Tibial artery (tissue), 4 donors: ENCODE measurements around the gene TGDS.

Source experiments
- DNase-seq, 2 donors: peaks; one replicate each; pipeline ENCODE4 v3.0.0-alpha.2; 2019
- H3K27ac ChIP-seq, 2 donors: fragments of 200-600 bp; sonication (generic) in 1 of 2; 1 replicate in 1 of 2; 2 replicates in 1 of 2; pipeline ENCODE4 v1.5.1; 2018 to 2019; ENCODE audit warnings: mild to moderate bottlenecking in 1 of 2
- H3K27me3 ChIP-seq, 2 donors: fragments of 200-600 bp; sonication (generic) in 1 of 2; one replicate each; pipeline versions ENCODE4 v1.5.1 to v1.6.0; 2016 to 2019
- H3K36me3 ChIP-seq, 3 donors: fragments of 200-600 bp; sonication (generic) in 2 of 3; one replicate each; pipeline ENCODE4 v1.5.1; 2016 to 2019; ENCODE audit warnings: mild to moderate bottlenecking in 2 of 3
- H3K4me1 ChIP-seq, 4 donors: fragments of 200-600 bp; sonication (generic) in 2 of 4; 1 replicate in 3 of 4; 2 replicates in 1 of 4; pipeline ENCODE4 v1.5.1; 2016 to 2019
- H3K4me3 ChIP-seq, 2 donors: fragments of 200-600 bp; sonication (generic) in 1 of 2; 1 replicate in 1 of 2; 2 replicates in 1 of 2; pipeline ENCODE4 v1.5.1; 2018 to 2019; ENCODE audit warnings: mild to moderate bottlenecking in 2 of 2
- H3K9me3 ChIP-seq, 3 donors: fragments of 200-600 bp; sonication (generic) in 1 of 3; one replicate each; pipeline ENCODE4 v1.5.1; 2016 to 2019
- CTCF ChIP-seq, 2 experiments: fragments of 200-600 bp in 1 of 2; fragments of 450-650 bp in 1 of 2; IDR thresholded peaks; one replicate each; pipeline ENCODE4 v1.5.1; 2017 to 2019; ENCODE audit warnings: antibody characterized with exemption in 2 of 2, mild to moderate bottlenecking in 1 of 2, moderate library complexity in 1 of 2
- intact Hi-C: fragments of 100-400 bp; cut with DNase I; formaldehyde crosslinking; loops from one replicate; pipeline ENCODE4 v1.15.0; 2023; ENCODE audit warnings: low total_unique reads

TGDS gene

GRCh38 chr13:94617389-94618000 is 21.5 kb upstream of the TGDS start:
- Histone ChIP-seq H3K27me3 (no peaks in the 10 kb centered on the region), H3K4me3 (no peak overlapping the region), H3K4me1 (no peaks in the 10 kb centered on the region), H3K27ac (no peak overlapping the region), H3K9me3 (no peaks in the 10 kb centered on the region), H3K36me3 (peaks cover under 1 to 20% (median 13%) of the 10 kb centered on the region in 3 donors)
- peak; percentile 56 to 66 for TF ChIP-seq CTCF (IDR thresholded peaks at IDR 0.05)
- DNase-seq: no peak
- intact Hi-C loops: loop anchor here (5.0 kb wide), 1 partner anchor 180 kb away; no protein-coding TSS in a partner anchor

- no peaks in the 10 kb centered on the region for H3K9me3 ChIP-seq
- no peak for TF ChIP-seq CTCF (IDR thresholded peaks at IDR 0.05)
- H3K4me3 ChIP-seq: no peak overlapping the region
- no peak for DNase-seq
- H3K4me1 ChIP-seq: no peaks in the 10 kb centered on the region
- no peaks in the 10 kb centered on the region for H3K27me3 ChIP-seq
- intact Hi-C loops: no loop called here
- peaks cover 7 to 29% (median 14%) of the 10 kb centered on the region in 3 donors for H3K36me3 ChIP-seq
- no peak overlapping the region for H3K27ac ChIP-seq
These were observed 17.1 kb upstream of the TGDS start for GRCh38 chr13:94613051-94613450.

- Histone ChIP-seq H3K9me3 (no peaks in the 10 kb centered on the region), H3K4me3 (no peak overlapping the region), H3K36me3 (peaks cover 7 to 39% (median 14%) of the 10 kb centered on the region in 3 donors), H3K27me3 (no peaks in the 10 kb centered on the region), H3K4me1 (no peaks in the 10 kb centered on the region), H3K27ac (no peak overlapping the region)
- DNase-seq: no peak
- intact Hi-C loops: no loop called here
- no peak for TF ChIP-seq CTCF (IDR thresholded peaks at IDR 0.05)
These were observed 16.1 kb upstream of the TGDS start for GRCh38 chr13:94612050-94612449.

GRCh38 chr13:94610475-94610874 is 14.5 kb upstream of the TGDS start:
- Histone ChIP-seq H3K9me3 (no peaks in the 10 kb centered on the region), H3K27ac (no peak overlapping the region), H3K36me3 (peaks cover 11 to 52% (median 25%) of the 10 kb centered on the region in 3 donors), H3K27me3 (no peaks in the 10 kb centered on the region), H3K4me1 (no peaks in the 10 kb centered on the region), H3K4me3 (no peak overlapping the region)
- intact Hi-C loops: no loop called here
- DNase-seq: no peak
- TF ChIP-seq CTCF (IDR thresholded peaks at IDR 0.05): no peak

- Histone ChIP-seq H3K27ac (no peak overlapping the region), H3K9me3 (no peaks in the 10 kb centered on the region), H3K4me3 (no peak overlapping the region), H3K36me3 (peaks cover 13 to 48% (median 26%) of the 10 kb centered on the region in 3 donors), H3K4me1 (no peaks in the 10 kb centered on the region), H3K27me3 (no peaks in the 10 kb centered on the region)
- intact Hi-C loops: no loop called here
- no peak for TF ChIP-seq CTCF (IDR thresholded peaks at IDR 0.05)
- no peak for DNase-seq
These were observed 13.2 kb upstream of the TGDS start for GRCh38 chr13:94609196-94609595.
